Kidney (tissue), 14 donors: ENCODE measurements around the gene TRIM72. TPM values are rescaled to one million over a fixed set of nuclear protein-coding genes. Genes with fewer than 3 reads are reported as not detected.

ENCODE experiments used
- DNase-seq, 5 donors: peaks; one replicate each; pipeline ENCODE4 v3.0.0-alpha.2; 2013 to 2020
- FAIRE-seq: peaks from 2 replicates; lab custom pipeline; 2012; peaks lifted over from hg19 to GRCh38; lab: Jason Lieb, UNC
- H3K27ac ChIP-seq, 2 donors: one replicate each; pipeline ENCODE4 v1.7.0; 2013; ENCODE audit warnings: low read depth in 2 of 2, low read length in 2 of 2, inconsistent platforms in 1 of 2
- H3K27me3 ChIP-seq: one replicate; pipeline ENCODE4 v1.7.1; 2013; ENCODE audit warnings: low read length, inconsistent platforms; ENCODE audit not compliant: control insufficient read depth, insufficient read depth
- H3K36me3 ChIP-seq, 3 donors: one replicate each; pipeline versions ENCODE4 v1.7.0 to v1.7.1; 2013; ENCODE audit warnings: low read length in 3 of 3, control low read depth in 1 of 3, inconsistent platforms in 1 of 3; ENCODE audit not compliant: insufficient read depth in 3 of 3, control insufficient read depth in 2 of 3
- H3K4me1 ChIP-seq, 3 donors: one replicate each; pipeline versions ENCODE4 v1.7.0 to v1.7.1; 2013; ENCODE audit warnings: low read length in 3 of 3, inconsistent platforms in 1 of 3, low read depth in 1 of 3; ENCODE audit not compliant: control insufficient read depth in 2 of 3, insufficient read depth in 2 of 3
- H3K4me3 ChIP-seq, 3 donors: one replicate each; pipeline versions ENCODE4 v1.7.0 to v1.8.1; 2013; ENCODE audit warnings: low read length in 3 of 3, control low read depth in 1 of 3, inconsistent platforms in 1 of 3
- H3K9ac ChIP-seq, 3 donors: one replicate each; pipeline versions ENCODE4 v1.7.0 to v1.7.1; 2013; ENCODE audit warnings: low read length in 3 of 3, control low read depth in 1 of 3, inconsistent platforms in 1 of 3
- H3K9me3 ChIP-seq, 3 donors: one replicate each; pipeline versions ENCODE4 v1.7.0 to v1.7.1; 2013; ENCODE audit warnings: low read length in 3 of 3, control low read depth in 1 of 3, inconsistent platforms in 1 of 3; ENCODE audit not compliant: control insufficient read depth in 2 of 3, insufficient read depth in 1 of 3
- CTCF ChIP-seq: IDR thresholded peaks from 3 replicates; pipeline ENCODE4 v1.5.1; 2012; ENCODE audit warnings: mild to moderate bottlenecking, moderate library complexity, borderline replicate concordance; ENCODE audit not compliant: insufficient read depth; ENCODE audit errors: extremely low read depth
- intact Hi-C: fragments of 100-400 bp; cut with DNase I; formaldehyde crosslinking; loops from one replicate; pipeline ENCODE4 v1.11.1; 2022
- polyA plus RNA-seq: library from polyadenylated mRNA; stranded (reverse); fragments of 350-450 nt; fragmentation: Illumina TruSeq; extraction: RNeasy Lipid Tissue Mini Kit (QIAGEN cat#74804); gene quantifications from one replicate; pipeline ENCODE4 v1.2.3, GENCODE V29; 2014; ENCODE audit warnings: low read depth, low replicate concordance; ENCODE audit not compliant: insufficient read depth
- total RNA-seq: library from RNA; stranded (reverse); fragmentation: NEBNext Ultra II Directional; extraction: Animal tissue kit (Norgen Biotek cat#: 25700); gene quantifications from one replicate; pipeline ENCODE4 v1.2.1, GENCODE V29; 2021
- donor health status: control.
- donor health status: control.
- donor health status: control.
- donor health status: control.
- donor health status: control.
- donor health status: DM: yes; HTN: yes; CAD: no.
- donor health status: Normal renal cell carcinoma (clear cell type).

TRIM72 gene
- total and polyA plus RNA-seq, 2 donors from 2014 or later = 0.06 to 0.11 TPM

DNA sequence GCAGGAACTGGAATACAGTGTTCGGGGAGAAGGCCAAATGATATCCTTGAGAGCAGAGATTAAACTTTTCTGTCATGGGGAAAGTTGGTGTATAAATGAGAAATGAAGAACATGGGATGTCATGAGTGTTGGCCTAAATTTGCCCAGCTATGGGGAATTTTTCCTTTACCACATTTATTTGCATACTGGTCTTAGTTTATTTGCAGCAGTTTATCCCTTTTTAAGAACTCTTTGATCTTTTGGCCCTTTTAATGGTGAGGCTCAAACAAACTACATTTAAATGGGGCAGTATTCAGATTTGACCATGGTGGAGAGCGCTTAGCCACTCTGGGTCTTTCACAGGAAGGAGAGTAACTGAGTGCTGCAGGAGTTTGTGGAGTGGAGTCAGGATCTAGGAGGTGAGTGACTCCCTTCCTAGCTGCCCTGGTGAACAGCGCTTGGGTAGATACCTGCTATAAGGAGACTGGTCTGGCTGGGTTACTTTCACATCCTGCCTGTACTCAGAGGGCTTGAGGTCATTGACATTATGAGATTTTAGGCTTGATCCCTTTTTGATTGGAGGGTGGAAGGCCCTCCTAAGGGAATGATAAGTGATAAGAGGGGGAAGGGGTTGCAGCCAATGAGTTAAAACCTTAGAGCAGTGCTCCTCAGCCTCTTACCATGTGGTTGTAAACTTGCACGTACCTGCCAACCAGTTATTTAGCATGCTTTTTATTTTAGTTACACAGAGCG lies 22.1 kb upstream of the TRIM72 start:
- FAIRE-seq (no peak), DNase-seq (no peak)
- intact Hi-C loops = no loop called here
- Histone ChIP-seq H3K4me3 (no peak overlapping the region), H3K9ac (no peak overlapping the region), H3K27ac (no peak overlapping the region), H3K36me3 (peaks cover 36 to 67% (median 59%) of the 10 kb centered on the region in 3 donors), H3K4me1 (no peaks in the 10 kb centered on the region), H3K9me3 (no peaks in the 10 kb centered on the region), H3K27me3 (no peaks in the 10 kb centered on the region)
- no peak for TF ChIP-seq CTCF

DNA sequence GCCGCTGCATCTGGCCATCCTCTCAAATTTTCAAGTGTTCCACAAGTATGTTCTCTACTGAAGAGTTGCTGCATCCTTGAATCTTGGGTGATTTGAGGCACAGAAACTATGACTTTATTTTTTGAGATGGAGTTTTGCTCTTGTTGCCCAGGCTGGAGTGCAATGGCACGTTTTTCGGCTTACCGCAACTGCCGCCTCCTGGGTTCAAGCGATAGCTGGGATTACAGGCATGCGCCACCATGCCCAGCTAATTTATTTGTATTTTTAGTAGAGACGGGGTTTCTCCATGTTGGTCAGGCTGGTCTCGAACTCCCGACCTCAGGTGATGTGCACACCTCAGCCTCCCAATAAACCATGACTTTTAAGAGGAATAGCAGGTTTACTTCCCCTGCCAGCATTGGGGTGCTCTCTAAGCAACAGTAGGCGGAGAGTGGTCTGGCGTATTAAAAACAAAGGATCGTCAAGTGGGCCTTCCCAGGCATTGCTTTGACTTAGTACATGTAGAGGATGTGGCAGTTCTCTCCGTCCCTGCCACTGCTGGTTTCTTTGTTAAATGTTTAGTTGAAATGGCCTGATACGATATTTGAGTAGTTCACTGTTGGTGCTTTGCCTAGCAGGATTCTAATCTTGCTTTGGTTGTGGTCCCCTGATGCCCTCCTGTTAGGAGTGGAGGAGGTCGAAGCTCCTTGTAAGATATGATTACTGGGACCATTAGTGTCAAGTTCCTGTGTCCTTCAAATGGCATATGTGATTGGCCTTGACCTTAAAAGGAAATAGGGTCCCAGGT lies 20.9 kb upstream of the TRIM72 start:
- no peaks in the 10 kb centered on the region for H3K9me3 ChIP-seq
- FAIRE-seq = no peak
- no peaks in the 10 kb centered on the region for H3K27me3 ChIP-seq
- no peak overlapping the region for H3K4me3 ChIP-seq
- no peak for TF ChIP-seq CTCF
- H3K4me1 ChIP-seq = no peaks in the 10 kb centered on the region
- DNase-seq = no peak
- H3K9ac ChIP-seq = no peak overlapping the region
- H3K27ac ChIP-seq = no peak overlapping the region
- intact Hi-C loops = no loop called here
- H3K36me3 ChIP-seq = peaks cover 32 to 55% (median 52%) of the 10 kb centered on the region in 3 donors

DNA sequence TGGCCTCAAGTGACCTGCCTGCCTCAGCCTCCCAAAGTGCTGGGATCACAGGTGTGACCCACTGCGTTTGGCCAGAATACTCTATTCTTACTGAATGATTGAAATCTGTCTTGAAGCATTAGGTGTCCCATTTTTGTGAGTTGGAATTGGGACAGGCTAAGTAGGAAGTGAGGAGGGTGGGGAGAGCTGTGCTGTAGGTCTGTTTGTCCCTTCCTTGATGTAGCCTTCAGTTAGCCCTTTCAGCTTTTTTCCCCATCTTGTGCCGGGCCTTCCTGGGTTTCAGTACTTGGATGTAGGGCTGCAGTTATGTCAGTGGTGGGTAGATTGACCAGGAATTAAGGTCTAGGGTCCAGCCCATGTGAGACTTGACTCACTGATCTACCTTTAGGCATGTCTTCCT lies 20.0 kb upstream of the TRIM72 start:
- DNase-seq = no peak
- H3K9me3 ChIP-seq = no peaks in the 10 kb centered on the region
- H3K4me1 ChIP-seq = no peaks in the 10 kb centered on the region

More for the DNA sequence above, 20.0 kb upstream of the TRIM72 start:
- Histone ChIP-seq H3K36me3 (peaks cover 30 to 47% (median 45%) of the 10 kb centered on the region in 3 donors), H3K27me3 (no peaks in the 10 kb centered on the region), H3K4me3 (no peak overlapping the region), H3K9ac (no peak overlapping the region), H3K27ac (no peak overlapping the region)
- TF ChIP-seq CTCF = no peak
- intact Hi-C loops = no loop called here
- no peak for FAIRE-seq
